GM21737 (cell line): ENCODE data around the gene HLX.

Experiments
- ATAC-seq: cut with Tn5 transposase; IDR thresholded peaks from one replicate; pipeline ENCODE4 v1.9.1; 2021; ENCODE audit warnings: mild to moderate bottlenecking, moderate library complexity; ENCODE audit not compliant: unreplicated experiment

The HLX gene

DNA sequence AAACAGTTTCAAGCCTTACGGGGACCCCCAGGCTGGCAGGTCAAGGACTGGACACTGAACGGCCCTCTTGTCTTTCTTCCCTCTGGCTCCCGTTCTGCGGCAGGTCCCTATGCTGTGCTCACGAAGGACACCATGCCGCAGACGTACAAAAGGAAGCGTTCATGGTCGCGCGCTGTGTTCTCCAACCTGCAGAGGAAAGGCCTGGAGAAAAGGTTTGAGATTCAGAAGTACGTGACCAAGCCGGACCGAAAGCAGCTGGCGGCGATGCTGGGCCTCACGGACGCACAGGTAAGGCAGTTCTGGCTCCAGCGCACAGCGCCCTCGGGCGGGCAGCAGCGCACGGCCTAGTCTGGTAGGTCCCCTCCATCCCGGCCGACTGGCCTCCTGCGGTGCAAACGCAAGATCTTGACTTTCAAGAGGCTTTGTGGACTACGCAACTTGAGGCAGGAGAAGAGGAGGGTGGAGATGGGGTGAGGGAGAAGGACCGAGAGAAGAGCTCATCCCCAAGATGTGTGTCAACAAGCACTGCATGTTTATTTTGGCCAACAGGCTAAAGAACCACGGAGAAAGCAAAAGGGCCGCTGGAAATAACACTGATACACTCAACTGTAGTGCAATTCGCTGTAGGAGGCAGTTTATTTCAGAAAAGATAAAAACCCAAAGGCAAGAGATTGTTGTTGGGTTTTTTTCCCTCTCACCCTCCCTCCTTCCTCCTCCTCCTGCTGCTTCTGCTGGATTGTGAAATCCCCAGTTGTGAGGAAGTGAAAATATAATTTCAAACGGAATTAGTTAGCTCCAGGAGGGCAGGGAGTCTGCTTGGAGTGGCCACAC, 3.0 kb downstream of the HLX start:
- no peak for ATAC-seq

DNA sequence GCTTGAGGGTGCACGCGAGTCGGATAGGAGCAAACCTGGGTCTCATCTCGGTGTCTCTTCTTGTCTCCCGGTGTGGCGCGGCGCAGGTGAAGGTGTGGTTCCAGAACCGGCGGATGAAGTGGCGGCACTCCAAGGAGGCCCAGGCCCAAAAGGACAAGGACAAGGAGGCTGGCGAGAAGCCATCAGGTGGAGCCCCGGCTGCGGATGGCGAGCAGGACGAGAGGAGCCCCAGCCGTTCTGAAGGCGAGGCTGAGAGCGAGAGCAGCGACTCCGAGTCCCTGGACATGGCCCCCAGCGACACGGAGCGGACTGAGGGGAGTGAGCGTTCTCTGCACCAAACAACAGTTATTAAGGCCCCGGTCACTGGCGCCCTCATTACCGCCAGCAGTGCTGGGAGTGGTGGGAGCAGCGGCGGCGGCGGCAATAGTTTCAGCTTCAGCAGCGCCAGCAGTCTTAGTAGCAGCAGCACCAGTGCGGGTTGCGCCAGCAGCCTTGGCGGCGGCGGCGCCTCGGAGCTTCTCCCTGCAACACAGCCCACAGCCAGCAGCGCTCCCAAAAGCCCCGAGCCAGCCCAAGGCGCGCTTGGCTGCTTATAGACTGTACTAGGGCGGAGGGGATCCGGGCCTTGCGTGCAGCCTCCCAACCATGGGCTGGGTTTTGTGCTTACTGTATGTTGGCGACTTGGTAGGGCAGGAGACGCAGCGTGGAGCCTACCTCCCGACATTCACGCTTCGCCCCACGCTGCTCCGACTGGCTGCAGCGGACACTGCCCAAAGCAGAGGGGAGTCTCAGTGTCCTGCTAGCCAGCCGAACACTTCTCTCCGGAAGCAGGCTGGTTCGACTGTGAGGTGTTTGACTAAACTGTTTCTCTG, 5.1 kb downstream of the HLX start:
- no peak for ATAC-seq

DNA sequence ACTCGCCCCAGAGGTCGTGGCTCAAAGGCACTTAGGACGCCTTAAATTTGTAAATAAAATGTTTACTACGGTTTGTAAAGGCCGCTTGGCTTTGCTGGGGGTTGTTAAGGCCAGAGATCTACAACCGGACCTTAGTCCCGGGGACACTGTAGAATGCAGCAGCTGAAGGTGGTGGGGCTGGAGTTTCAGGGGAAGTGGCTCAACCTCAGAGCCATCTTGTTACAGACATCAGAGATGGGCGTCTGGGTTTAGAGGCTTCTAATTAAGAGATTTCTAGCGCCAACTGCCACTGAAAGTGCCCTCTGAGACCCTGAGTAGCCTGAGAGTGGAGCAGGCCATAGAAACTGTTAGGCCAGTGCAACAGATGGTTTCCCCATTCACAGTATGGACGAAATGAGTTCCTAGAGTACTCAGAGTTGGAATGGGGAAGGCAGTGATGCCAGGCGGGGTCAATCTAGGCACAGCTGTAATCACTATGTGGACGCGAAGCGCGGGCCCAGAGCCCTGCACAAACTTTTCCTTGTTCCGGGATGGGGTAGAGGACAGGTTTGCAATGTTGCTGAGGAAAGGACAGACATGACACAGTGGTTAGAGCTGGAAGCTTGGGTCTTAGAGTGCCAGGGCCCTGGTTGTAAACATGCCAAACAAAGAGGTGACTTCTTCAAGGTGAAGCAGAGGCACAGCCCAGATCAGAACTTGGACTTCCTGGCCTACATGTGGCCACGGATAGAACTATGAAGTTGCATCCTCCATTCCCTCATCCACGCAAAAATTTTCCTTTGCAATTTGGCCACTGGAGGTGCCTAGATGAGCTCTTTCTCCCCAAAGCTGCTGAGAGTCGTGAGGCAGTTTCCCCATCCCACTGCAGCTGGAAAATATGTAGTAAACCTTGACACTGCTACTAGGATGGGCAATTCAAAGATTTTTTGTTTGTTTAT, 6.0 kb downstream of the HLX start:
- ATAC-seq, result no peak

DNA sequence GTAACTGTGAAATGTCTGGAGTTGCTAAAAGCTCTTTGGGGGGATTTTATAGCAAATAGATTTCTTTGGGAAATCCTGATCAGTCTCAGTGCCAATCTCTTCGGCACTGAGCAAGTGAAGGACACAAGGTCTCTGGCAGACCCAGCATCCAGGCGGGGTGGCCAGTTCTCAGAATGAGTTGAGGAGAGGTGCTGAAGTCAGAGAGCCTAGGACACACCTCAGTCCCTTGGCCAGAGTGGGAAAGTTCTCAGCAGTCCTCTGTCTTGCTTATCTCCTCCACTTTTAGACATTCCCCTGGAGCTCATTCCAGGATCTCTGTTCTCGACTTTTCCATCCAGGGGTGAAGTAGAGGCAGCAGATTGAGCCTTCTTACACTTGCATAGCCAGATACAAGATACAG, 6.7 kb downstream of the HLX start:
- no peak for ATAC-seq

- no peak for ATAC-seq
Measured at GRCh38 chr1:220886470-220887201, 7.4 kb downstream of the HLX start.

GRCh38 chr1:220887202-220887519, 7.9 kb downstream of the HLX start:
- no peak for ATAC-seq

DNA sequence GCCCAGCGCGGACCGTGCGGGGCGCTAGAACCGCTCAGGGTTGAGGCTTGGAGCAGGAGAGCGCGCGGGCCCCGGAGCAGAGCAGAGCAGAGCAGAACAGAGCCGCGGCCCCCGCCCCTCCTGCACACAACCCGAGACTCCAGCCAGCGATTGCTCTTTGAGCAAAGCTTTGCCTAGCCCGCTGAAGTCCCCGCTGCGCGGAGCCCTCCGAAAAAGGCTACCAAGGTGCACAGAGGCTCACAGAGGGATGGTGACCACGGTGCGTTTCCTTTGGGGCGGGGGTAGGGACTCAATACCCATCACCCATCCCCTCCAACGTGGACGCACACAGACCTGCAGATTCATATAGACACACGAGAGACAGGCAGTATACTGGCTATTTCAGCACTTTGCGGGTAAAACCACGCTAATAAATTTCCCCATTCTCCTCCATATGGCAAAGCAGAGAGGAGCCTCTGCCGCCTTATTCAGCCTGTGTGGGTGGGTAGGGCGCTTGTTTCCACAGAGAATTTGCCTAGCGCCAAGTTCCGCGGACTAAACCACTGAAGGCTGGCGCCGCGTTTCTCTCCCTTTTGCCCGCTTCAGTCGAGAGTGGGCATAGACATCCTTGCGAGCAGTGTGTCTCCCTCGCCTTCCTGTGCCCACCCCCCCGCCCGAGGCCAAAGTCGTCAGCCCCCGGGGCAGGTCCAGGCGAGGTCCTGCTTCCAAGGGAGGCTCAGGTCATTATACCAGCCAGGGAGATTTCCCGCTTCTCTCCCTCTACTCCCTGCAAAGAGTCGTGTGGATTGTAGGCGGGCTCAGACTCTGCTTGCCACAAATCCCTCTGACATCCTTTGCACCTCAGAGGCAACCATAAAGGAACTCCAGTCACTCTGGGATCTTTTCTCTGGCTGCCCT, 8.5 kb downstream of the HLX start:
- ATAC-seq, result no peak

GRCh38 chr1:220888417-220888986, 9.3 kb downstream of the HLX start:
- ATAC-seq, result no peak

- ATAC-seq, result no peak
Measured at GRCh38 chr1:220889333-220889732, 10.1 kb downstream of the HLX start.

GRCh38 chr1:220889848-220890287, 10.6 kb downstream of the HLX start:
- no peak for ATAC-seq

GRCh38 chr1:220890602-220891001, 11.4 kb downstream of the HLX start:
- no peak for ATAC-seq

GRCh38 chr1:220891224-220892085, 12.2 kb downstream of the HLX start:
- ATAC-seq, result no peak

- no peak for ATAC-seq
Measured at GRCh38 chr1:220892086-220892376, 12.8 kb downstream of the HLX start.

DNA sequence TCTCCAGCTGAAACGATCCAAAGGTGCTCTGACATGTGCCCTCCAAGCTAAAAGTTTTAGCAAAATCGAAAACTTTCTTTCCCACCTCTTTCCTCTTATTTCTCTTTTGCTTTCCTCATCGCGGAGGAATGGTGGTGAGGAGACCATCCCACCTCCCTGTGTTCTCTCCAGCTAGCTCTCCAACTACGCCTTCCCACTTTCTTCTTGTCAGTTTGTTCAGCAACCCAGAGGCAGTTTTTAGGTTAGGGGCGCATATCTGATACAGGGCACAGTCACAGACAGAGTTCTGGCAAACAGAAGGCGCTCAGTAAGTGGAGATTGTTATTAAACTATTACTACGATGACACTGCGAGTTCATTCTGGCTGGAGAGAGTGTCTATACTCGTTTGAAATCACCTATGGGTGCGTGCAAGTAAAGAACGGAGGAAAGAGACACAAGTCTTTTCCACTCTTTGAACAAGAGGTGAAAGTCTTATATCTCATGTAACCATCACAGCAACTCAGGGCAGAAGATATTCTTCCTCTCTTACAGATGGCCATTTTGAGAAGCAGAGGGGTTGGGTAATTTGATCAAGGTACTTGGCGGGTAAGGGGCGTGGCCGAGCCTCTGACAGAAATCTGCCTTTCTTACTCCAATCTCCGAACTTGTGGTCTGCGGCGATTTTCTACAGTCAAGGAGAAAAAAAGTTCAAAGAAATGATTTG, 13.9 kb downstream of the HLX start:
- no peak for ATAC-seq

- no peak for ATAC-seq
Measured at GRCh38 chr1:220893701-220894024, 14.4 kb downstream of the HLX start.

- no peak for ATAC-seq
Measured at GRCh38 chr1:220894025-220894923, 15.0 kb downstream of the HLX start.

DNA sequence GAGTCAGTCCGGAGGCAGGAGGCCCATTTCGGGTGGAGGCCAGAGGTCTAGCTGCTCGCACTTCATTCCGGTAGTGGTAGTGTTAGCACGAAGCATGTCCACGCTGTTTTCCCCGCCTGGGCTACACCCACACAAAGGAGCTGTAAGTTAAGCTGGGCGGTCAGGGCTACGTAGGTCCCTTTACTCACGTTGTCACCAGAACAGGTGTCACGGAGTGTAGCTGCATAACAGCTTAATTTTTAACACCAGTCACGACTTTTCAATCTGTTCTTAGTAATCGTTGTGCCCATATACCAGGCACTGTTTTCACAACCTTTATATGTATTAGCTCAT, 15.6 kb downstream of the HLX start:
- ATAC-seq, result no peak
